Gastrocnemius medialis (tissue), 4 donors: ENCODE data around the gene DIAPH3. TPM values are rescaled to one million over a fixed set of nuclear protein-coding genes. Genes with fewer than 3 reads are reported as not detected.

Experiments
- ATAC-seq, 2 donors: fragments of 150-250 bp; one replicate each; pipeline ENCODE4 v1.9.1; 2016
- DNase-seq, 2 donors: peaks; one replicate each; pipeline ENCODE4 v3.0.0-alpha.2; 2019
- H3K27ac ChIP-seq, 4 donors: fragments of 200-600 bp; sonication (generic); 1 replicate in 1 of 4; 2 replicates in 3 of 4; pipeline ENCODE4 v1.5.1; 2016 to 2018; ENCODE audit warnings: mild to moderate bottlenecking in 2 of 4, moderate library complexity in 1 of 4
- H3K27me3 ChIP-seq, 3 donors: fragments of 200-600 bp; sonication (generic) in 2 of 3; 1 replicate in 1 of 3; 2 replicates in 2 of 3; pipeline versions ENCODE4 v1.5.1 to v1.6.0; 2016 to 2019; ENCODE audit warnings: mild to moderate bottlenecking in 1 of 3, moderate library complexity in 1 of 3
- H3K36me3 ChIP-seq, 2 donors: fragments of 200-600 bp; sonication (generic) in 1 of 2; one replicate each; pipeline ENCODE4 v1.5.1; 2017 to 2018
- H3K4me1 ChIP-seq, 2 donors: fragments of 200-600 bp; sonication (generic) in 1 of 2; one replicate each; pipeline ENCODE4 v1.5.1; 2016 to 2017; ENCODE audit warnings: mild to moderate bottlenecking in 2 of 2
- H3K4me3 ChIP-seq, 4 donors: fragments of 200-600 bp; sonication (generic) in 3 of 4; 1 replicate in 1 of 4; 2 replicates in 3 of 4; pipeline ENCODE4 v1.5.1; 2016 to 2019; ENCODE audit warnings: mild to moderate bottlenecking in 2 of 4
- H3K9me3 ChIP-seq, 3 donors: fragments of 200-600 bp; sonication (generic) in 2 of 3; 1 replicate in 1 of 3; 2 replicates in 2 of 3; pipeline ENCODE4 v1.5.1; 2016 to 2019
- CTCF ChIP-seq, 5 experiments: fragments of 450-650 bp in 3 of 5; fragments of 200-600 bp in 2 of 5; sonication (generic) in 2 of 5; IDR thresholded peaks in 4 of 5; conservative IDR thresholded peaks in 1 of 5; 1 replicate in 4 of 5; 2 replicates in 1 of 5; pipeline ENCODE4 v1.5.1; 2016 to 2019; ENCODE audit warnings: antibody characterized with exemption in 5 of 5, mild to moderate bottlenecking in 3 of 5, moderate library complexity in 3 of 5
- POLR2A ChIP-seq, 2 donors: fragments of 450-650 bp; IDR thresholded peaks; one replicate each; pipeline ENCODE4 v1.6.1; 2017; ENCODE audit warnings: antibody characterized with exemption in 2 of 2, mild to moderate bottlenecking in 2 of 2, moderate library complexity in 2 of 2
- in situ Hi-C, 4 donors: fragments of 200-750 bp; cut with MboI; loops; one replicate each; pipeline versions ENCODE4 v1.15.0 to v1.8.0; 2017; ENCODE audit warnings: low sequenced_read_pairs in 4 of 4
- intact Hi-C: fragments of 100-400 bp; cut with DNase I; formaldehyde crosslinking; loops from one replicate; pipeline ENCODE4 v1.15.1; 2023; ENCODE audit warnings: low total_unique reads
- total RNA-seq, 4 donors: library from RNA; depleted of rRNA; stranded (reverse); fragments of >200 nt; gene quantifications; one replicate each; pipeline versions ENCODE4 v1.1.0 to v1.2.3, GENCODE V29; 2016

DIAPH3 gene
- total RNA-seq, 4 donors from 2014 or later, result 0.13 TPM; not detected in 3

- Histone ChIP-seq H3K36me3 (no peaks in the 10 kb centered on the region), H3K9me3 (no peaks in the 10 kb centered on the region), H3K4me1 (no peaks in the 10 kb centered on the region), H3K27ac (no peak overlapping the region), H3K4me3 (no peak overlapping the region), H3K27me3 (no peaks in the 10 kb centered on the region)
- intact Hi-C loops (no loop called here), in situ Hi-C loops (no loop called here)
- no peak for ATAC-seq
- TF ChIP-seq CTCF (IDR thresholded peaks at IDR 0.05 in 4 of 5, conservative IDR thresholded peaks at IDR 0.05 in 1 of 5), result no peak
- TF ChIP-seq POLR2A (IDR thresholded peaks at IDR 0.05), result no peak
- DNase-seq, result no peak
These were observed 307.4 kb downstream of the DIAPH3 start for GRCh38 chr13:59856281-59856810.

- H3K4me3 ChIP-seq, result no peak overlapping the region
- in situ Hi-C loops, result no loop called here
- no peaks in the 10 kb centered on the region for H3K36me3 ChIP-seq
- ATAC-seq (no peak), DNase-seq (no peak)
- no peak for TF ChIP-seq CTCF (IDR thresholded peaks at IDR 0.05 in 4 of 5, conservative IDR thresholded peaks at IDR 0.05 in 1 of 5)
- TF ChIP-seq POLR2A (IDR thresholded peaks at IDR 0.05), result no peak
- H3K9me3 ChIP-seq, result no peaks in the 10 kb centered on the region
- no peaks in the 10 kb centered on the region for H3K27me3 ChIP-seq
- no peak overlapping the region for H3K27ac ChIP-seq
- no peaks in the 10 kb centered on the region for H3K4me1 ChIP-seq
- intact Hi-C loops, result no loop called here
These were observed 316.7 kb downstream of the DIAPH3 start for GRCh38 chr13:59846845-59847620.

GRCh38 chr13:59843040-59843439 is 320.7 kb downstream of the DIAPH3 start:
- Histone ChIP-seq H3K27ac (no peak overlapping the region), H3K9me3 (no peaks in the 10 kb centered on the region), H3K4me1 (no peaks in the 10 kb centered on the region), H3K36me3 (no peaks in the 10 kb centered on the region), H3K4me3 (no peak overlapping the region), H3K27me3 (no peaks in the 10 kb centered on the region)
- intact Hi-C loops (no loop called here), in situ Hi-C loops (no loop called here)
- ATAC-seq, result no peak
- no peak for TF ChIP-seq CTCF (IDR thresholded peaks at IDR 0.05 in 4 of 5, conservative IDR thresholded peaks at IDR 0.05 in 1 of 5)
- TF ChIP-seq POLR2A (IDR thresholded peaks at IDR 0.05), result no peak
- DNase-seq, result no peak

GRCh38 chr13:59842507-59842906 is 321.2 kb downstream of the DIAPH3 start:
- TF ChIP-seq CTCF (IDR thresholded peaks at IDR 0.05 in 4 of 5, conservative IDR thresholded peaks at IDR 0.05 in 1 of 5) (no peak), POLR2A (IDR thresholded peaks at IDR 0.05) (no peak)
- H3K4me3 ChIP-seq, result no peak overlapping the region
- no peak for ATAC-seq
- intact Hi-C loops, result no loop called here
- no peak overlapping the region for H3K27ac ChIP-seq
- in situ Hi-C loops, result no loop called here
- H3K4me1 ChIP-seq, result no peaks in the 10 kb centered on the region
- no peaks in the 10 kb centered on the region for H3K9me3 ChIP-seq
- no peaks in the 10 kb centered on the region for H3K27me3 ChIP-seq
- no peak for DNase-seq
- no peaks in the 10 kb centered on the region for H3K36me3 ChIP-seq
